GM21737 (cell line): ENCODE data around the gene THRSP.
"Not testable (repeated sequence)": the region's sequence is repeated elsewhere in the genome, so short reads cannot be mapped to it uniquely, and the experiment has no call there.

Source experiments
- ATAC-seq: cut with Tn5 transposase; IDR thresholded peaks from one replicate; pipeline ENCODE4 v1.9.1; 2021; ENCODE audit warnings: mild to moderate bottlenecking, moderate library complexity; ENCODE audit not compliant: unreplicated experiment

THRSP gene, protein sequence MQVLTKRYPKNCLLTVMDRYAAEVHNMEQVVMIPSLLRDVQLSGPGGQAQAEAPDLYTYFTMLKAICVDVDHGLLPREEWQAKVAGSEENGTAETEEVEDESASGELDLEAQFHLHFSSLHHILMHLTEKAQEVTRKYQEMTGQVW

DNA sequence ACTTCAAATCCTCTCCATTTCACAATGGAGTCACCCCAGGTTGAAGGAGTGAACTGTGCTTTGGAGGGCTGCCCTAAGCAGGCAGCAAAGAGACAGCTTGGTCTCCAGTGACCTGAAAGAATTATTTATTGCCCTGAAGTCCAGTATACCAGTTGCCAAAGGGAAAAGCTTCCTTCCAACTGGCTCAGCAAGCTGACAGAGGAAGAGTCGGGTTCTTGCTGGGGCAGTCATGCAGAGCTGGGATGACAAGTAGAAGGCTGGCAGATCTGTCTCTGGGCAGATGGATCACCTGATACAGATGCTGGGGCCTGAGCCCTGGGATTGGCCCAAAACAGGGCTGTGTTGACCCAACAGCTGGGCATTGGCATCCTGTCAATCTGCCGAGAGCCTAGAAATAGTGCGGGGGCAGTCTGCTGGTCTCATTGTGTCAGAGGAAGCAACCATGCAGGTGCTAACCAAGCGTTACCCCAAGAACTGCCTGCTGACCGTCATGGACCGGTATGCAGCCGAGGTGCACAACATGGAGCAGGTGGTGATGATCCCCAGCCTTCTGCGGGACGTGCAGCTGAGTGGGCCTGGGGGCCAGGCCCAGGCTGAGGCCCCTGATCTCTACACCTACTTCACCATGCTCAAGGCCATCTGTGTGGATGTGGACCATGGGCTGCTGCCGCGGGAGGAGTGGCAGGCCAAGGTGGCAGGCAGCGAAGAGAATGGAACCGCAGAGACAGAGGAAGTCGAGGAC lies at the start of gene THRSP:
TSS of gene THRSP (plus strand) at position 422 of the 742 bp plus-strand sequence. CDS start at position 443, 21 bp downstream.
- ATAC-seq: no peak

DNA sequence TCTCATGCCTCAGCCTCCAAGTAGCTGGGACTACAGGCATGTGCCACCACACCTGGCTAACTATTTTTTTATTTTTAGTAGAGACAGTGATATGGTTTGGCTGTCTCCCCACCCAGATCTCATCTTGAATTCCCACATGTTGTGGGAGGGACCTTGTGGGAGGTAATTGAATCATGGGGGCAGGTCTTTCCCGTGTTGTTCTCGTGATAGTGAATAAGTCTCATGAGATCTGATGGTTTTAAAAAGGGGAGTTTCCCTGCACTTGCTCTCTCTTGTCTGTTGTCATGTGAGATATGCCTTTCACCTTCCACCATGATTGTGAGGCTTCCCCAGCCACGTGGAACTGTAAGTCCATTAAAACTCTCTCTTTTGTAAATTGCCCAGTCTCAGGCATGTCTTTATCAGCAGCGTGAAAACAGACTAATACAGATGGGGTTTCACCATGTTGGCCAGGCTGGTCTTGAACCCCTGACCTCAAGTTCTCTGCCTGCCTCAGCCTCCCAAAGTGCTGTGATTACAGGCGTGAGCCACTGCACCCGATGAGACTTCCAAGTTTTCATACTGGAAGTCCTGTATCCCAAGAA lies 48.6 kb upstream of the THRSP start:
- not testable (repeated sequence) for ATAC-seq

DNA sequence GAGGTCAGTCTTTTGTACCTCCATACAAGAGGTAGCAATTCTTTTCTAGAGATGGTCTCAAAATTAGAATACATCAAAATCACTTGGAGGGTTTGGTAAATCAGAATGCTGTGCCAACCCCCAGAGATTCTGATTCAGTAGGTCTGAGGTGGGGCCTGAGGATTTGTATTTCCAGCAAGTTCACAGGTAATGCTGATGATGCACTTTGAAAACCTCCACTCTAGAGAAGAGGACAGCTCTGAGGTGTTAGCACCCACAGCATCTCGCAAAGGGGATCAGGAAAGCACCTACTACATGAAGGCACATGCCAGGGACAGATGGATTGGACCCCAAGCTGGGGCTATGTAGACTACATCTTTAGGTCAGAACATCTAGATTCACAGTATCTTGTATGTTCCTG lies 47.8 kb upstream of the THRSP start:
- no peak for ATAC-seq

DNA sequence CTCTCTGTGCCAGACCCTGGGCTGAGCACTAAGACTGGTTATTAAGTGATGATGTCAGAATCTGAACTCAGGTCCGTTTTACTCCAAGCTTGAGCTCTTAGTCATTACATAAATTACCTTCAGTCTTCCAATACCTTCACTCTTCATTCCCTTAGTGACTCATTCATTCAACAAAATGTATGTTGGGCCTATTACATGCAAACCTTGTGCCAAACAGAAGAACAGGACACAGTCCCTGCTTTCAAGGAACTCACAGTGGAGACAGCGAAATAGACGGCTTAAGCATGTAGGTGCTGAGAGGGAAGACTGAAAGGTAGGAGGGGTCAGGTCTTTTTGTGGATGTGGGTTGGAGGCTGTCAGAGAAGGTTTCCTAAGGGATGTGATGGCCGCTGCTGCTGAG lies 43.9 kb upstream of the THRSP start:
- no peak for ATAC-seq

DNA sequence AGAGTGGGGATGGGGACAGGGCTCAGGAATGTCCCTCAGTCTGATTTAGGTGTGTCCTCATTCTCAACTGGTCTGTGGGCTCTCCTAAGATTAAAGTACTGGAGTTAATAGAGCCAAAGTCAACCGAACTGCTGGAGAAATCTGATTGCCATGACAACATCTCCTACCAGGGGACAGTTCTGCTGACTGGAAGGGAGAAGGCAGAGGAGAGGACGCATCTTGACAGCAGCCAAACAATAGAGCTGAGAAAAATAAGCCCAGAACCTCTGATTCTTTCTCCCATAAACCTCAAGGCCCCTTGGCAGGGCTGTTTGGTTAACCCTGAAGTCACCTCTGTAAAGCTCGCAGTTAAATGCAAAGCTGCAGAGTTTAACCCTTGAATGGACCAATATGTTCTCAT lies 43.4 kb upstream of the THRSP start:
- ATAC-seq: no peak

DNA sequence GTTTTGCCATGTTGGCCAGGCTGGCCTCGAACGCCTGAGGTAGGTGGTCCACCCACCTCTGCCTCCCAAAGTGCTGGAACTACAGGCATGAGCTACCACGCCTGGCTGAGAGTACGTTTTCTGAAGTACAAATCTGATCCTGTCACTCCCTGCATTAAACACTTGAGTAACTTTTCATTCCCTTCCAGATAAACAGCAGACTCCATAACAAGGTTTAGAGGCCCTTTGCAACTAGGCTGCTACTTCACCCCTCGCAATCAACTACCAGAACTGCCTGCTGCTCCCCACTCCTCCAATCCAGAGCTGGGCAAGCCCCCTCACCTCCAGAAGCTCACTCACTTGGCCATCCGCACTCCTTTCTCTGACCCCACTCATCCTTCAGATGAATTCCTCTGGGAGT lies 42.0 kb upstream of the THRSP start:
- no peak for ATAC-seq

DNA sequence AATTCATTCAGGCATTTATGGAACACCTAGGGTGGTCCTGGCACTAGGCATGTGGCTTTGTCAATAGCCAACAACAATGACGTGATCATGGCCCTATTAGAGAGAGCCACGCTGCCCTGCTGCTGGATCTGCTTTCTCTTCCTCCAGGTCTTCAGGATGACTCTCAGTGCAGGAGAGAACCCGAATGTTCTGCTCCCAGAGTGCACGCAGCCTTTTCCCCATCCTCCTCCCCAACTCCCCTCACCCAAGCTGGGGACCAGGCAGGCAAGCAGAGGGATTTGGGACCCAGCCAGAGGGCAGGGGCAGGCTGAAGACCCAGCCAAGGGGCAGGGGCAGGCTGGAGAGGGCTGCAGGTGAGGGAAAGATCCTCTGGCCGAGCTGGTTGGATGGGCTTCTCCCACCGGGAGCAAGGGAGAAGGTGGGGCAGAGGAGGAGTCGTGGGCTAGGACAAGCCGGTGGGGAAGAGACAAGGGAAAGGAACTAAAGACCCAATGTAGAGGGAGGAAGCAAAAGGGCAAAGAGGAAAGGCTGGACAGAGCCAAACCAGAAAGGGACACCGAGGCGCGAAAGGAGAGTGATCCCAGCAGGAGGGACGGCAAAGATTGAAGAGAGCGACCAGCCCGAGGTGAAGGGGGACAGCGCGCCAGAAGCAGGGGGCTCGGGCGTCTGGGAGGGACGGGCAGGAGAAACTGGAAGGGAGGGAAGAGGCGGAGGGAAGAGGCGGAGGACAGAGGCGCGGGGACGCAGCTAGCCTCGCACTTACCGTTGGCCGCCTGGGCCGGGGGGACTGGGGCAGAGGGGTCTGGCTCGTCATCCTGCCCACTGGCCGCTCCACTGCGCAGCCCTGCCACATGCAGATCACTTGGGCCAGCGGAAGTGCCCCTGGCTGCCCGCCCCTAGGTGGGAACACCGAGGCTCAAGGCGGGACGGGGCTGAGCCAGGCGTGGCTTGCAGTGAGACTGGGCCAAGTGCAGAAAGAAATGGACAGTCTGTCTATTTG lies 41.0 kb upstream of the THRSP start, which contains the start of gene KCTD14:
TSS of gene KCTD14 (minus strand) at position 880 of the 1,000 bp plus-strand sequence. CDS start at position 853, 27 bp downstream.
- ATAC-seq: no peak

DNA sequence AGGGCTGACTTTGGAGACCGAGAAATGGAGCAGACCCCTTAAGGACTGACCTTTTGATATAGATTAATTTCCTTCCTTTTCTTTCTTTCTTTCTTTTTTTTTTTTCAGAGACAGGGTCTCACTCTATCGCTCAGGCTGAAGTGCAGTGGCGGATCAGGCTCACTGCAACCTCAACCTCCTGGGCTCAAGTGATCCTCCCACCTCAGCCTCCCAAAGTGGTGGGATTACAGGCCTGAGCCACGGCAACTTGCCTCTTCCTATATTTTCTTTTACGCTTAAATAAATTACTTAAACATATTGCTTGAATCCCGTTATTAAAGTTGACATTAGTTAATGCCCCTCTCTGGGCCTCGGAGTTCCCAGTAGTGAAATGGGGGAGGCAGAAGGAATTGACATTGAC lies 40.2 kb upstream of the THRSP start:
- ATAC-seq: no peak

DNA sequence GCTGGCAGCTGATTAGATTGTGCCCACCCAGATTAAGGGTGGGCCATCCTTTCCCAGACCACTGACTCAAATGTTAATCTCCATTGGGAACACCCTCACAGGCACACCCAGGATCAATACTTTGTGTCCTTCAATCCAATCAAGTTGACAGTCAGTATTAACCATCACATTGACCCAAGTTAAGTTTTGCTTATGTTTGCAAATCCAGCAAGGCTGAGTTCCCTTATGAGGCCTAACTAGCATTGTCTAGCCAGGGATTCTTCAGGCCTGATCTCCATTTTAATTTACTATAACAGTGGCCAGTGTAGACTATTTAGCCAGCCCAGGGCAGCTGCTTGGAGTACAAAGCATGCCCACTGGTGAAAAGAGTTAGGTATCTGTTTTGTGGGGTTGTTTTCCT lies 38.3 kb upstream of the THRSP start:
- ATAC-seq: no peak

DNA sequence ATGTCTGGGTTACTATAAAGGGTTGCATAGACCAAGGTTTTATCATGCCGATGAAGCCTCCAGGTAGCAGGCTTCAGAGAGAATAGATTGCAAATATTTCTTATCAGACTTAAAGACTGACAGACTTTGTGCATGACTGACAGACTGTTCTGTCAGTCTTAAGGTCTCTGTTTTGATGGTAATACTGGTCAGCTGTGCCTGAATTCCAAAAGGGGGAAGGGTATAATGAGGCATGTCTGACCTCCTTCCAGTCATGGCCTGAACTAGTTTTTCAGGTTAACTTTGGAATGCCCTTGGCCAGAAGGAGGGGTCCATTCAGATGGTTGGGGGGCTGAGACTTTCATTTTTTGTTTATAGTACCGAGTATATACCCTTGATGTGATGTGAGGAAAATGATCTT lies 35.9 kb upstream of the THRSP start:
- no peak for ATAC-seq

DNA sequence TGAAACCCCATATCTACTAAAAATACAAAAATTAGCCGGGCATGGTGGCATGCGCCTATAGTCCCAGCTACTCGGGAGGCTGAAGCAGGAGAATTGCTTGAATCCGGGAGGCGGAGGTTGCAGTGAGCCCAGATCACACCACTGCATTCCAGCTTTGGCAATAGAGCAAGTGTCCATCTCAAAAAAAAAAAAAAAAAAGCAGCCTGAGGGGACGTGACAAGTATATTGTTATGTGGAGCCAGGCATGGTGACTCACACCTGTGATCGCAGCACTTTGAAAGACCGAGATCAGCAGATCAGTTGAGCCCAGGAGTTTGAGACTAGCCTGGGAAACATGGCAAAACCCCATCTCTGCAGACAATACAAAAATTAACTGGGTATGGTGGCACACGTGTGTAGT lies 35.2 kb upstream of the THRSP start:
- not testable (repeated sequence) for ATAC-seq

DNA sequence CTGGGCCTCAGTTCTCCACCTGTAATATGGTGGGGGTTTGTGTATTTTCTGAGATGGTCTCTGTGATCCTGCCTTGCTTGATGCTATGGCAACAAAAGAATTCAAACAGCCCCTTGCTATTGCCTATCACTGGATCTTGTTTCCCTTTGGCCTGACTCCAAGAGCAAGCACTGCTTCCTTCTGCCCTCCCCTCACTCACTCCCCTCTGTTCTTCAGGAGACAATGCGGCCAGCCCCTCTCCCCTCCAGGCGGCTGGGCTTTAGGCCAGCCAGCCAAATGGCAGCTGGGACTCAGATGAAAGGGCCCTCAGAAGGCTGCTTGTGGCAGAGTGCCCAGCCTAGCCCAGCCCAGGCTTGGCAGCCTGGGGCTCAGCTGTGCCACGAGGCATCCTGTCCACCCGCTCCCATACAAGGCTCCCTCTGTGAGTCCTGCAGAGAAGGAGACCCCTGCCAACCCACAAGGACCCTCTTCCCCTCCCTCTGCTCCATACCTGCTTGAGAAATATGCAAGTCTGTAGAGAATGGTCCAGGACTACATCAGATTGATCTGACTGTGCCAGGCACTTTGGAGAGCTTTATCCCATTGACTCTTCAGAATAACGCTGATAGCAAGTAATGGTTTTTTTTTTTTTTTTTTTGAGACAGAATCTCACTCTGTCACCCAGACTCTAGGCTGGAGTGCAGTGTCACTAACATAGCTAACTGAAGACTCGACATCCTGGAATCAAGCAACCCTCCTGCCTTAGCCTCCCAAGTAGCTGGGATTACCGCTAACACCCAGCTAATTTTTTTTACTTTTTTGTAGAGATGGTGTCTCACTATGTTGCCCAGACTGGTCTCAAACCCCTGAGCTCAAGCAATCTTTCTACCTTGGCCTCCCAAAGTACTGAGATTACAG lies 33.0 kb upstream of the THRSP start:
- ATAC-seq: no peak

DNA sequence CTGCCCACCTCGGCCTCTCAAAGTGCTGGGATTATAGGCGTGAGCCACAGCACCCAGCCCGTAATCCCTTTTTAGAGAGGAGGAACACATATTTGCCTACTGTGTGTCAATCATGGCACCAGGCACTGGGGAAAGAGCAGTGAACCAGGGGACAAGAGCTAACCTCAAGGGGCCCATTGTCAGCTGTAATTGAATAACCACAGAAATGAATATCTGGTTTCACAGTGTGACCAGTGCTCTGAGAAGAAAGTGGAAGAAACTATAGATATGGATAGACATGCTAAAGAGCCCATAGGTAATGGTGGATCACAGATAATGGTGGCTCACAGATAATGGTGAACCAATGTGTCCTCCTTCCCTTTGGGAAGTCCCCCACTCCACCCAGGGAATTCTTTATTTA lies 32.0 kb upstream of the THRSP start:
- no peak for ATAC-seq

DNA sequence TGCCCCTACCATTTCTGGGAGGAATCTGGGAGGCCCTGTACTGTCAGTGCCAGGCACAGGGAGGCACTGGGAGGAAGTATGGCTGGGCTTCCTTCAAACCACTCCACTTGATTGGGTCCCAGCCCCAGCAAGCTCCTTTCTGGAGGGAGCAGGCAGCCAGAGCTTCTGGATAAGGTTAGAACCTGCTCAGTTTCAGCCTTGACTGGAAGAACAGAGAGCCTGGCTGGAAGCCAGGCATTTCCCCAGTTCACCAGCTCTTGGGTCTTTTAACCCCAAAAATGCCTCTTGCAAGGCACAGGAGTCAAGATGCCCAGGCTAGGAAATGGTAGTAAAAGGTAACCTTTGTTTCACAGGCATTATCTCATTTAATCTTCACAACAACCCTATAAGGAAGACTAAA lies 31.6 kb upstream of the THRSP start:
- no peak for ATAC-seq

DNA sequence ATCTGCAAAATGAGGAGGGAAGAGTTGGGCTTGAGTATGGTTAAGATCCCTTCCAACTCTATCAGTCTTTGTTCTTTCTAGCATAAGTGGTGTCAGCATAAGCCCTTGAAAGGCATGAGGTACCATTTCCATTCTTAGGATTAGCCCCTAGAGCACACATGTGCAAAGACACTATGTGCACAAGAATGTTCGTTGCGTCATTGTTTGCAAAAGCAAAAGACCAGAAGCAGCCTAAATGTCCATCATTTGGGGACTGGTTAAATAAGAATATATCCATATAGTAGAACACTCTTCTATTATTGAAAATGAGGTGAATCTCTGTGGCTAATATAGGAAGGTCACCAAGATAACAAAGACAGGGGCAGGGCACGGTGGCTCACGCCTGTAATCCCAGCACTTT lies 30.6 kb upstream of the THRSP start:
- ATAC-seq: no peak

DNA sequence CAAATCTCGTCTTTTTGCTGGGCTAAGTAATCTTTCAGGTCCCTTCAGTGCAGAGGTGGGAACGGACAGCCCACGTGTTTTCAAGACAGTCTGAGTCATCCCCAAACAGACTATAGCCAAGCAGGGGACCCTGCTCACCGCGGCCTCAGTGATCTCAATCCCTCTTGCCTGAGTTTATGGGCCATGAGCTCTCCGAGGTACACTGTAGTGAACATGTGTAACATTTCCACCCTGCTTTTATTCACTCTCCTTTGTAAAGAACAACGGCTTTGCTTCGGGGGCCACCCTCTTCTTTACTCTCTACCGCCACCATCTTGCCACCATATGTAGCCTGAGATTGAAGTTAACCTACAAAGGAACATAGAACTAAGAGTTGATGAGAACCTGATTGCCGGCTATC lies 29.0 kb upstream of the THRSP start:
- ATAC-seq: no peak

DNA sequence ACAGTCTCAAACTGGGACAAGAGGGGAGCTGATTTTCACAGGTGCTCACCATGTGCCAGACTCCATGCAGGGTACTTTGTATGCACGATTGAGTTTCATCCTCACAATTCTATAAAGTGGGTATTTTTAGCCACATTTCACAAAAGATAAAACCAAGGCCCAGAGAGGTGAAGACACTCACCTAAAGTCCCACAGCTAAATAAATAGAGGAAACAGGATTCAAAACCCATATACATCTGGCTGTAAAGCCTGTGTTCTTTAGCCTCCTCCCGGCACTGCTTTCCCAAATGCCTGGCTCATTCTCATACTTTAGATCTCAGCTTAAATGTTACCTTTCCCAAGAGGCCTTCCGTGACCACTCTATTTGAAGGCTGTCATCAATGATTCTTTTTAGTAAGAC lies 27.3 kb upstream of the THRSP start:
- ATAC-seq: no peak

DNA sequence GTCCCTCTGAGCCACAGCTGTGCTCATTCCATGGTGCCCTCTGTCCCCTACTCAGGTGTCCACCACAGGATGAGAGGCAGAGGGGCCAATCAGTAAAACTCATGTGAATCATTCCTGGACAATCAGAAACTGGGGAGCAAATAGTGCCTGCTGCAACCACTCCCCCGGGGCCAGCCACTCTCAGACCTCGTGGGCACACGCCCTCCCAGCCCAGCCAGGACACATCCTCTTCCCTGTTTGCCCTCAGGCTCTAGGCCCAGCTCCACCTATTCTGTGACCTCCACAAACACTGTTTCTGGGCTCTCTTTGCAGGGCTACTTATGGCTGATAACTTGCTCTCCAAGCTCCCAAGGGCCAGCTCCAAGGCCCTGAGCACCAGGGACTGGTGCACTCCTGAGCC lies 26.6 kb upstream of the THRSP start:
- no peak for ATAC-seq

DNA sequence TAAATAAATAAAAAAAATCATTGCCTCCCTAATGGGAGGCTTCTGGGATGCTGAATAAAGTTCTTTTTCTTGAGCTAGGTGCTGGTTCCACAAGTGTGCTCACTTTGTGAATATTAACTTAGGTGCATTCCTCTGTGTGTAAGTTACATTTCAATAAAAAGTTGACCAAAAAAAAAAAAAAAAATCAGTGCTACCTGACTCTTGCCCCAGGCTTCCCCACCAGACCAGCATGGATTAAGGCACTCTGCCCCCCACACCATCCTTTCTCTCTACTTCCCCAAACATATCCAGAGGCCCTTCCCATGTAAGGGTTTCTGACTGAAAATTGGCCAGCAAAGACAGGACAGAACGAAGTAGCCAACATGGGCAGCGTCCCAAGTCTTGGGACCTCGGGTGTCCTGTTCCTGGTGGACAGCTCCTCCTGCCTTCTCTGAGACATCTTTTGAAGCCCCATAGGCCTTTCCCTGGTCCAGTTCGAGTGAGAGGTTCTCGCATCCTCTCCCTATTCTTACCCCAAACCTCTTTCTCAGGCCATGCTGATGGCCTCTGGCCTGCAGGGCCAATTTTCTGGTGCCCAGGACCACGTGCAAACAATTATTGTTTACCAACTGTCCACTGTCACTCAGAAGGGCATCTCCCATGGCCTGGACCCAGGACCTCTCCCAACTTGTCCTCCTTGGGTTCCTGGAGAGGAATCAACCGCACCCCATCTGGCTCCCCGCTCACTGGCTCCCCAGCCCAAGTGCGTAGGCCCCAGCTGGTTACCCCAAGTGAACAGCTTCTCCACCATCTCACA lies 25.6 kb upstream of the THRSP start:
- ATAC-seq: no peak
